ENCODE data around the gene F8A1. TPM values are rescaled to one million over a fixed set of nuclear protein-coding genes. Genes with fewer than 3 reads are reported as not detected.

Gene F8A1
- total RNA-seq, 1 experiment from 2014 or later = 18.8 TPM

DNA sequence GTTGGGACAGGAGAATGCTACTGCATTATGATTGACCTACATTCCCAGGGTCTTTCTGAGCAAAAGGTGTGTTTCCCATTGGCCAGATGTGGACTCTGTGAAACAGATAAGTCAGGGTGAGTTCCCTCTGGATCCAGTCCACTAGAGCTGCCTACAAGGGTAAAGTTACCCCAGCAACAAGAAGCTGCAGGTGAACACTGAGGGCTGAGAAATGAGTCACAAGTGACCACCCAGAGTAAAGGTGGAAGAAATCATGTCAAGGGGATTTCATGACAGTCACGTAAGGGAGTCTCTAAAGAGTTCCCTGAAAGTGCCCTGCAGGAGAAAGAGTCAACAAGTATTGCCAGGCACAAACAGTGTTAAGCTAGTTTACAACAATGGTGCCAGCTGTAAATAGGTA lies 16.3 kb downstream of the F8A1 start:
- H2BK120ac ChIP-seq (ENCODE audit: low read depth, low read length, poor library complexity, severe bottlenecking) = no peak overlapping the region
- no peak overlapping the region for H4K5ac ChIP-seq (ENCODE audit: insufficient read length, low read depth, low read length)
- no peak overlapping the region for H3K23ac ChIP-seq (ENCODE audit: insufficient read length, low read depth, low read length)
- H2AFZ ChIP-seq (ENCODE audit: low read length) = no peak overlapping the region
- H3K56ac ChIP-seq (ENCODE audit: insufficient read length, low read depth, low read length) = no peak overlapping the region
- no peak overlapping the region for H2BK20ac ChIP-seq (ENCODE audit: low read depth, low read length, poor library complexity, severe bottlenecking)
- H3K4me1 Mint-ChIP-seq = no peaks in the 10 kb centered on the region
- no peaks in the 10 kb centered on the region for H4K20me1 ChIP-seq (ENCODE audit: control insufficient read depth, insufficient read depth, insufficient read length)
- peaks cover 56 to 67% of the 10 kb centered on the region in 2 experiments for H3K9me3 Mint-ChIP-seq
- no peak overlapping the region for H4K91ac ChIP-seq (ENCODE audit: insufficient read length, low read depth, low read length)
- H4K8ac ChIP-seq (replicated peaks; ENCODE audit: insufficient read length, low read depth, low read length) = no peak overlapping the region
- no peak overlapping the region for H2AK5ac ChIP-seq (ENCODE audit: insufficient read length, low read length)
- H3K27ac Mint-ChIP-seq = no peak overlapping the region
- no peak for DNase-seq
- no peak overlapping the region for H3K14ac ChIP-seq (ENCODE audit: insufficient read depth, low read length)
- whole genome bisulfite sequencing (ENCODE audit: extremely low coverage, insufficient read length, low lambda C conversion rate) = no CpG with 5 or more reads among the region's 1 CpG
- no peak overlapping the region for H3K4me2 ChIP-seq (ENCODE audit: insufficient read depth, insufficient read length, low read length)
- H2BK5ac ChIP-seq (ENCODE audit: insufficient read length, low read length) = no peak overlapping the region
- H3K4me1 ChIP-seq (ENCODE audit: insufficient read depth, low read length) = no peaks in the 10 kb centered on the region; the same call in 1 of the 2 replicates
- no peak overlapping the region for H3K9ac ChIP-seq (ENCODE audit: extremely low read depth, insufficient read length, low read length)
- no peak overlapping the region for H2BK15ac ChIP-seq (ENCODE audit: low read depth, low read length)
- no peak overlapping the region for H3K4me3 Mint-ChIP-seq
- H3K27ac ChIP-seq (ENCODE audit: insufficient read length, low read depth, low read length) = no peak overlapping the region
- no peaks in the 10 kb centered on the region; the same call in 1 of the 2 replicates for H3K27me3 ChIP-seq (ENCODE audit: insufficient read depth, low read length)
- H3K9me3 ChIP-seq (ENCODE audit: control insufficient read depth, low read depth, low read length) = peaks cover 32% of the 10 kb centered on the region
- no peak overlapping the region for H3K4ac ChIP-seq (ENCODE audit: low read depth, low read length)
- no peaks in the 10 kb centered on the region for H3K79me1 ChIP-seq (ENCODE audit: insufficient read depth, low read depth, low read length, poor library complexity, severe bottlenecking)
- no peaks in the 10 kb centered on the region for H3K79me2 ChIP-seq (ENCODE audit: insufficient read depth, low read length)
- H3K27me3 Mint-ChIP-seq (ENCODE audit: low read depth) = no peaks in the 10 kb centered on the region; the same call in 1 of the 2 replicates
- H3K18ac ChIP-seq (ENCODE audit: insufficient read length, low read depth, low read length) = no peak overlapping the region
- H2BK12ac ChIP-seq (ENCODE audit: insufficient read length, low read depth, low read length) = no peak overlapping the region
- H3K36me3 Mint-ChIP-seq (ENCODE audit: insufficient read depth in 1 of 3, low read depth in 3 of 3) = no peaks in the 10 kb centered on the region; a peak in 2 of 7 replicates
- H3K23me2 ChIP-seq (ENCODE audit: insufficient read length, low read depth, low read length, poor library complexity, severe bottlenecking) = no peaks in the 10 kb centered on the region
- TF ChIP-seq, protein P1, sequence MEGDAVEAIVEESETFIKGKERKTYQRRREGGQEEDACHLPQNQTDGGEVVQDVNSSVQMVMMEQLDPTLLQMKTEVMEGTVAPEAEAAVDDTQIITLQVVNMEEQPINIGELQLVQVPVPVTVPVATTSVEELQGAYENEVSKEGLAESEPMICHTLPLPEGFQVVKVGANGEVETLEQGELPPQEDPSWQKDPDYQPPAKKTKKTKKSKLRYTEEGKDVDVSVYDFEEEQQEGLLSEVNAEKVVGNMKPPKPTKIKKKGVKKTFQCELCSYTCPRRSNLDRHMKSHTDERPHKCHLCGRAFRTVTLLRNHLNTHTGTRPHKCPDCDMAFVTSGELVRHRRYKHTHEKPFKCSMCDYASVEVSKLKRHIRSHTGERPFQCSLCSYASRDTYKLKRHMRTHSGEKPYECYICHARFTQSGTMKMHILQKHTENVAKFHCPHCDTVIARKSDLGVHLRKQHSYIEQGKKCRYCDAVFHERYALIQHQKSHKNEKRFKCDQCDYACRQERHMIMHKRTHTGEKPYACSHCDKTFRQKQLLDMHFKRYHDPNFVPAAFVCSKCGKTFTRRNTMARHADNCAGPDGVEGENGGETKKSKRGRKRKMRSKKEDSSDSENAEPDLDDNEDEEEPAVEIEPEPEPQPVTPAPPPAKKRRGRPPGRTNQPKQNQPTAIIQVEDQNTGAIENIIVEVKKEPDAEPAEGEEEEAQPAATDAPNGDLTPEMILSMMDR (conservative IDR thresholded peaks at IDR 0.05) = no peak
- no peak overlapping the region for H3T11ph ChIP-seq (ENCODE audit: low read length)
